Lung microvascular endothelial cell (primary cell): ENCODE results near the gene ERBB4. TPM values are rescaled to one million over a fixed set of nuclear protein-coding genes. Genes with fewer than 3 reads are reported as not detected.
"Not testable (repeated sequence)": the region's sequence is repeated elsewhere in the genome, so short reads cannot be mapped to it uniquely, and the experiment has no call there.

ENCODE experiments used
- DNase-seq, 2 donors: peaks; one replicate each; pipeline versions ENCODE4 v3.0.0 to v3.0.0-alpha.2; 2010; ENCODE audit warnings: low read depth in 2 of 2
- total RNA-seq: library from RNA; depleted of rRNA; stranded (reverse); fragments of >200 nt; gene quantifications from 2 replicates; pipeline ENCODE4 v1.2.1, GENCODE V29; 2014

The ERBB4 gene
- total RNA-seq, 1 donor from 2014 or later, result under 0.01 TPM

- DNase-seq, result peak; percentile 29 to 88
Measured at GRCh38 chr2:212227755-212228154, 310.8 kb downstream of the ERBB4 start.

- DNase-seq, result no peak
Measured at GRCh38 chr2:212226114-212226513, 312.5 kb downstream of the ERBB4 start.

DNA sequence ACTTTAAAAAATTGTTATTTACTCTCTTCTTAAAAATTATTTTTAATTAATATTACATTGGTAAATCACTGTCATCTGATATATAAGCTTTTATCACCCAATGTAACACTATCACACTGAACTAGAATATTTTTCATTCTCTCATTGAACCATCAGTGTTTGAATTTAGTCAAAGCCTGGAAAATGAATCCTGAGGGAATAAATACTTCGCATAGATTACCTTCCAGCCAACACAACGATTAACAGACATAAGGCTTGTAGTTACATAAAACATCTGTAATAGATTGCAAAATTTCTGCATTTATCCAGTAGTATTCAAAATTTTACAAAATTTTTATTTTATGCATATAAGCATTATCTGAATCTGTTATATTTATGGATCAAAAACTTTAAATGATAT lies 314.9 kb downstream of the ERBB4 start:
- DNase-seq, result no peak

- no peak for DNase-seq
Measured at GRCh38 chr2:212213191-212213590, 325.4 kb downstream of the ERBB4 start.

DNA sequence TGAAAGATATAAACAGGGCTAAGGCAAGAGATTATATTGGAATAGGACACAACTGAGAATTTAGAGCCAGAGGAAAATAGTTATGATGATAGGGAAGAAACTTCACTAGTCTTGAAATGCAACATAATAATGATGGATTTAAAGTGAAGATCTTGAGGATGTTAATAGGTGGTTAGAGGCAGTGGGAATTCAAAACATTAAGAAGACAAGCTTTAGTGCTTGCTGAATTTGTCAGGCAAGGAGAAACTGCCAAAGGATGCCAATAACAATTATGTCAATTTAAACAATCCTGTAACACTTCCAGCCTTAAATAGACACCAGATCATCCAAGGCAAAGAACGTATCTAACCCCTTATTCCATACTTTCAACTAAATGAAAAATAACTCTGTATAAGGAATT lies 330.1 kb downstream of the ERBB4 start:
- DNase-seq, result no peak

- DNase-seq, result no peak
Measured at GRCh38 chr2:212197776-212198175, 340.8 kb downstream of the ERBB4 start.

- DNase-seq, result peak in 1 of 2 donors; percentile 17
Measured at GRCh38 chr2:212195626-212196025, 343.0 kb downstream of the ERBB4 start.

- no peak for DNase-seq
Measured at GRCh38 chr2:212194396-212194795, 344.2 kb downstream of the ERBB4 start.

- no peak for DNase-seq
Measured at GRCh38 chr2:212193803-212194202, 344.8 kb downstream of the ERBB4 start.

- DNase-seq, result no peak
Measured at GRCh38 chr2:212193056-212193455, 345.5 kb downstream of the ERBB4 start.

DNA sequence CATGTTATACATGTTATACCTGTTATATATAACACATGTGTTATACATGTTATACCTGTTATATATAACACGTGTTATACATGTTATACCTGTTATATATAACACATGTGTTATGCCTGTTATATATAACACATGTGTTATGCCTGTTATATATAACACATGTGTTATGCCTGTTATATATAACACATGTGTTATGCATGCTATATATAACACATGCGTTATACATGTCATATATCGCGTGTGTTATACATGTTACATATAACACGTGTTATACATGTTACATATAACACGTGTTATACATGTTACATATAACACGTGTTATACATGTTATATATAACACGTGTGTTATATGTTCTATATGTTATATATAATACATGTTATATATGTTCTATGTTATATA lies 347.2 kb downstream of the ERBB4 start:
- not testable (repeated sequence) for DNase-seq

- no peak for DNase-seq
Measured at GRCh38 chr2:212186166-212186565, 352.4 kb downstream of the ERBB4 start.

GRCh38 chr2:212181646-212182045 lies 357.0 kb downstream of the ERBB4 start:
- DNase-seq, result no peak

GRCh38 chr2:212180408-212181083 lies 358.1 kb downstream of the ERBB4 start:
- no peak for DNase-seq

- DNase-seq, result no peak
Measured at GRCh38 chr2:212177724-212178123, 360.9 kb downstream of the ERBB4 start.

DNA sequence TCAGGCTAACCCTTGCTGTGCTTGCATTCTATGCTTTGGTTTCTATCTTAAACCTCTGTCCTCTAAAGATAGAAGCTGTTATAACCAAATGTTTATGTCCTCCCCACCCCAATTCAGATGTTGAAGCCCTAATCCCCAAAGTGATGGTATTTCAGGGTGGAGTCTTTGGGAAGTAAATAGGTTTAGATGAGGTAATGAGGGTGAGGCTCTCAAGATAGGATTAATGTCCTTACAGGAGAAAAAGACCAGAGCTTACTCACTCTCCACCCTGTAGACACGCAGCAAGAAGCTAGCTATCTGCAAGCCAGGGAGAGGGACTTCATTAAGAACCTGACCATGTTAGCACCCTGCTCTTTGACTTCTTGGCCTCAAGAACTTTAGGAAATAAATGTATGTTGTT lies 362.5 kb downstream of the ERBB4 start:
- DNase-seq, result no peak

- peak; percentile 17 to 67 for DNase-seq
Measured at GRCh38 chr2:212173756-212174510, 364.7 kb downstream of the ERBB4 start.

DNA sequence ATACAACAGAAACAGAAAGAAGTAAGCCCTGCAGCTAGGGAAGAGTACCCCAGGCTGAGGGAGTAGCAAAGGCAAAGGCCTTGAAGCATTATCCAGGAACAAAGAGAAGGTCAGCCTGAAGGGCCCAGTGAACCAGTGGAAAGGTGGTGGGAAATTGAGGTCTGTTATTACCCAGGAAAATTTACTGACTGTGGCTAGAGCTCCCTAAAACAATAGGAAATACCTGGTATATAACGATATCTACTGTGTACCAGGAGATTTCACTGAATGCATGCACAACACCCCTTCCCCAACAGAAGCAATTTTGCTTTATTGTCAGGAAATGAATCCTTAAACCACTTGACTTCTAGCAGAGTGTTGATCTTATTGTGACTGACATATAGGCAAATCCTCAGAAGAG lies 365.3 kb downstream of the ERBB4 start:
- DNase-seq, result peak in 1 of 2 donors; percentile 53

DNA sequence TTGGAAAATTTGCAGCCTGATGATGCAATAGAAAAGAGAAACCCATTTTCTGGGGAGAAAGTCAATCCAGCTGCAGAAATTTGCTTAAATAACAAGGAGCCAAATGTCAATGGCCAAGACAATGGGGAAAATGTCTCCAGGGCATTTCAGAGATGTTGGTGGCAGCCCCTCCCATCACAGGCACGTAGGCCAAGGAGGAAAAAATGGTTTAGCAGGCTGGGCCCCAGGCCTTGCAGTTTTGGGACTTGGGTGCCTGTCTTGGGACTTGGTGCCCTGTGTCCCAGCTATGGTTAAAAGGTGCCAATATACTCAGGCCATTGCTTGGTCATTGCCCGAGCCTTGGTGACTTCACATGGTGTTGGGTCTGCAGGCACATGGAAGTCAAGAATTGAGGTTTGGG lies 368.2 kb downstream of the ERBB4 start:
- DNase-seq, result no peak

DNA sequence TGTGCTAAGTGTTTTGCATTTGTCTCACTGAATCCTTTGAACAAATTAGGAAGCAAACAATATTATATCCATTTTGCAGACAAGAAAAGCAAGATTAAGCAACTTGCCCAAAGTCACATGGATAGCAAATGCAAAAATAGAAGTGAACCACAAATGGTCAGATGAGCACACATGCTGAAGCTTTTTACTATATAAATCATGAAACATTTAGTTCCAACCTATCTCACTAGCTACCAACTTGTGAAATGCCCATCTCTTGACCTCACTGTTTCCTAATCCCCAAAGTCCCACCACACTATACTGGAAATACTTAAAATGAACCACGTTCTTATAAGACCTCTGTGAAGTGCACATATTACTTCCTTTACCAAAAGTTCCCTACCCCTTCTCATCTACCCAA lies 380.5 kb downstream of the ERBB4 start:
- DNase-seq, result no peak

DNA sequence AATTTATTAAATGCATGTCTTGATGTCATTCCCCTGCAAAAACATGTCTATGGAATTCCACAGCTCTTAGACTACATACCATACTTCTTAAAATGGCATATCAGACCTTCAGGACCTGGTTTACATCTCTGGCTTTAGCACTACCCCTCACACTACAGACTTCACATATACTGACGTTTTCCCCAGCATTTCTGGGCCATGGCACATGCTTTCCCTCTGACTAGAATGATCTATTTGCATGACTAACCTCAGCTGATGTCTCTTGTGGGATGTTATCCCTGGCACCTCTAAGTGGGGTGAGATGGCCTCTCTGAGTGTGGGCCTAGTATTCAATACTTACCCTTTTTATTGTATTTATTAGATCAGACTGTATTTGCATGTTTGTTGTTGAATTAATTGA lies 381.6 kb downstream of the ERBB4 start:
- DNase-seq, result no peak

DNA sequence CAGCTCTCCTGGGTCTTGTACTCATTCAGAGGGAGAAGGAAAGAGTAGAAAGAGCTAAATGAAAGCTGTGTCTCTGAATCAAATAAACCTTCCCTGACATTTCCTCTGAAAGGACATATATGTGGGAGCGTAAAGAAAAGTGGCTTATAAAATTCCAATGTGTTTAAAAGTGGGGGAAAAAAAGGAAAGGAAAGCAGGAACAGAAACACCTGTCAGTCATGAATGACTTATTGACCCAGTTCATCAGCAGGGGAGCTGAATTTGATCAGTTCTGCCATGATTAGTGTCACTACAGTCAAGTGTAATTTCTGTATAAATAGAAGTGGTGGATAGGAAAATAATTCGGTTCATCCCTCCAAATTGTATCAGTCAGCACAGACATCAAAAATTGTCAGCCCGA lies 382.5 kb downstream of the ERBB4 start:
- DNase-seq, result no peak

GRCh38 chr2:212154477-212154878 lies 384.1 kb downstream of the ERBB4 start:
- no peak for DNase-seq
